Left colon (tissue), 2 donors: ENCODE results near the gene MOGAT3. TPM values are rescaled to one million over a fixed set of nuclear protein-coding genes. Genes with fewer than 3 reads are reported as not detected.
"Not testable (repeated sequence)": the region's sequence is repeated elsewhere in the genome, so short reads cannot be mapped to it uniquely, and the experiment has no call there.

Source experiments
- ATAC-seq: fragments of 200-7000 bp; cut with Tn5 transposase; one replicate; pipeline ENCODE4 v1.9.1; 2020; ENCODE audit warnings: mild to moderate bottlenecking, moderate library complexity
- DNase-seq, 2 donors: peaks; one replicate each; pipeline ENCODE4 v3.0.0-alpha.2; 2020
- intact Hi-C, 2 donors: fragments of 100-400 bp; cut with DNase I in 1 of 2; cut with micrococcal nuclease in 1 of 2; formaldehyde crosslinking; loops; one replicate each; pipeline versions ENCODE4 v1.11.2 to v1.14.0; 2022; cut with DNase I, micrococcal nuclease
- total RNA-seq, 2 donors: library from RNA; stranded (reverse); fragmentation: NEBNext Ultra II Directional; extraction: Animal tissue kit (Norgen Biotek cat#: 25700); gene quantifications; one replicate each; pipeline ENCODE4 v1.2.1, GENCODE V29; 2021
- donor health status: DM: no; HTN: no; CAD: no.
- donor health status: DM: yes; HTN: yes; CAD: no.

The MOGAT3 gene
- total RNA-seq, 2 donors from 2014 or later: 43.1 to 62.4 TPM

DNA sequence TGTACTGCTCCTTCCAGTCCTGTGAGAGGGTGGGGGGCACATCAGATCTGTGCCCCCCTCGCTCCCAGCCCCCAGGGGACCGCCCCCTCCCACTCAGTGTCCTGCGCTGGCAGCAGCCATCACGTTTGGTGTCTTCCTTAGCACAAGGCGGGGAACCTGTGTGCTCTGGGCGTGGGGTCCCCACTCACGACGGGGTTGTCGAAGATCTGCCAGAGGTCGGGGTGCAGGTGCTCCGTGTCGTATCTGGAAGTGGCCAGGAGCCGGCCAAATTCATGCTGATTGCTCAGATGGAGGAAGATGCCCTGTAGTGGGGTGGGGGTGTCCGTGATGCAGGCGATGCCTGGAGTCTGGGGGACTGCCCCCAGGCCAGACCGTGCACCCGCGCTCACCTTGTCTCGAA lies 9.3 kb upstream of the MOGAT3 start:
- ATAC-seq (no peak), DNase-seq (no peak)
- intact Hi-C loops: no loop called here

DNA sequence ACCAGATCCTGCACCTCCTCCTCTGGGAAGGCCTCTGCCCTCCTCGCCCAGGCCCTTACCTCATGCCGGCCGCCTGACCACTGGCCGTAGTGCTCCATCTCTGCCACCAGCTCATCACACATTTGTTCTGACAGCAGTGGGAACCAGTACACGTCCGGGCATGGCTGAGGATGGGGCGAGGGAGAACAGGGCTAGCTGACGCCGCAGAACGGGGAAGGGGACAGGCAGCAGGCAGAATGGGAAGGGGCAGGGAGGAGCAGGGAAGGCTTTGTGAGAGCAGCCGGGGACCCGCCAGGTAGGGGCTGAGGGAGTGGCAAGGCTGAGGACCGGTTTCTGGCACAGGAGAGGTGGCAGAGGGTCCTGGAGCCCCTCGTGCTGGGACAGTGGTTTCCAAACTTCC lies 8.0 kb upstream of the MOGAT3 start:
- DNase-seq (no peak), ATAC-seq (no peak)
- intact Hi-C loops: loop anchor here in 1 of 2 donors (10.0 kb wide), 1 partner anchor 56 kb away; no protein-coding TSS in a partner anchor

DNA sequence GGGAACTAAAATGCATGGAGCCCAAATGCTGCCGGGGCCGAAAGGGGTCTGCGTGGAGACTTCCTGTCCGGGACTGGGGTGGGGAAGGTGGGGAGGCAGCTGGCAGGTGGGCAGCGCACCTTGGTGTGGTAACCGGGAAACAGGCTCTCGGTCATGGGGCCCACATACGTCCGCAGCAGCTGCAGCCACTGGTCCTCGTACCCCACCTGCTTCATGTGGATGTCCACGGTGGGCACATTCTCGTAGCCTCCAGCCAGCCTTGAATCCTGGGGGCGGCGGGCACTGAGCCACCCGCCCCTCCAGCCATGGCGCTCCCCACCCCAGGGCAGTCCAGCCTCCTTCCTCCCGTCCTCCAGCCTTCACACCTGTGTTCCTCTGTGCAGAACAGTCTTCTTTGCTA lies 6.6 kb upstream of the MOGAT3 start:
- intact Hi-C loops: loop anchor here in 1 of 2 donors (10.0 kb wide), 1 partner anchor 57 kb away; no protein-coding TSS in a partner anchor
- ATAC-seq: no peak
- DNase-seq: no peak

DNA sequence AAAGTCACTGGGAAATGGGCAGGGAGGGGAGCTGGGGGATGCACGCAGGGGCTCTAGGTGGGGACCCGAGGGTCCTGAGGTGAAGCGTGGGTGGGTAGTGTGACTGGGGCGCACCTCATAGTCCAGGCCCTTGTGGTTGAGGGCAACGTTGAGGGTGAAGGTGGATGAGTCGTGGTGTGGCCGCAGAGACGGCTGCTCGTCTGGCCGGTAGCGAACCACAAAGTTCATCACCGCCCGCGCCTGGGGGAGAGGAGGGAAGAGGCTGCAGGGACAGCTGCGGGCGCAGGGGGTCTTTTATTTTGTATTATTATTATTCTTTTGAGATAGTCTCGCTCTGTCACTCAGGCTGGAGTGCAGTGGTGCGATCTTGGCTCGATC lies 5.8 kb upstream of the MOGAT3 start:
- ATAC-seq (no peak), DNase-seq (no peak)
- intact Hi-C loops: loop anchor here in 1 of 2 donors (10.0 kb wide), 1 partner anchor 58 kb away; no protein-coding TSS in a partner anchor

- intact Hi-C loops: loop anchor here in 1 of 2 donors (10.0 kb wide), 1 partner anchor 59 kb away; no protein-coding TSS in a partner anchor
- no peak for ATAC-seq
Measured at GRCh38 chr7:101205901-101206664, 5.2 kb upstream of the MOGAT3 start.

GRCh38 chr7:101203740-101204738 lies 3.2 kb upstream of the MOGAT3 start:
- intact Hi-C loops: loop anchor here in 1 of 2 donors (10.0 kb wide), 1 partner anchor 61 kb away; no protein-coding TSS in a partner anchor
- ATAC-seq, DNase-seq: not testable (repeated sequence)

More at GRCh38 chr7:101205901-101206664, 5.2 kb upstream of the MOGAT3 start:
- no peak for DNase-seq

- intact Hi-C loops: loop anchor here in 1 of 2 donors (10.0 kb wide), 1 partner anchor 62 kb away; no protein-coding TSS in a partner anchor
- DNase-seq (no peak), ATAC-seq (no peak)
Measured at GRCh38 chr7:101202603-101202918, 1.7 kb upstream of the MOGAT3 start.

DNA sequence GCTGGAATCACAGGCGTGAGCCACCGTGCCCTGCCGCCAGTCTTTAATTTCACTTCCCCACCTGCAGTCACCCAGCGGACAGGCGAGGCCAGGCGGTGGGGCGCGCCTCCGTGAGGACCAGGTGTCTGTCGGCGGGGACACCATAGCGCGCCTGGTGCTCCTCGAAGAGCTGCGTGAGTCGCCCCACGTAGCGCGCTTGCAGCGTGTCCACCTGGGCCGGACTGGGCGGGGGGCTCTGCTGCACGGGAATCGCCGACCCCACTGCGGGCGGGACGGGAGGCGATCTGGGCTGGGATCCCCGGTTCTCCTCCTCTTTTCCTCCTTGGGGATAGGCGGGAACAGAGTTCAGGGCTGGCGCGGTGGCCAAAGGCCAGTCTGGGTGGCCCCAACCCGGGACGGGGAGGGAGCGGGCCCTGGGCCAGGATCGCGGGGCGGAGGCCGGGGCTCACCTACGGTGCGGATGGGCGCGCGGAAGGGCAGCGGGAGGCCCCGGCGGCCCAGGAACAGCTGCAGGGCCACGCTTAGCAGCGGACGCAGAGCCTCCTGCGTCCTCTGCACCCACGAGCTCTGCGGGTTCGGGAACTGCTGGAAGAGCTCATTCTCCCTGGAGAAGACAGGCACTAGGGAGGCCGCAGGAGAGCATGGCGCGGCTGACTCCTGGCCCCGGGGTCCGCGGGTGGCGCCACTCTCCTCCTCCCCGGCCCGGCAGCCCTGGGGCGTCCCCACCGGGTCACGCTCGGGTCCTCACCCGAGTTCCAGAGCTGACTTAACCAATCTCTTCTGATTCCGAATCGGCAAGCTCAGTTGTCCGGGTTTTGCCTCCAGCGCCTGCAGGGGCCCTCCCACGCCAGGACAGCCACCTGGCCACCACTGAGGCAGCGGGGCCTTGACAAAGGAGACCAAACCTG lies 1.1 kb upstream of the MOGAT3 start:
- intact Hi-C loops: loop anchor here in 1 of 2 donors (10.0 kb wide), 1 partner anchor 63 kb away; no protein-coding TSS in a partner anchor
- peak; percentile 77 to 86 for DNase-seq
- peak; percentile 83 for ATAC-seq

GRCh38 chr7:101200504-101200861 lies 353 bp downstream of the MOGAT3 start:
- ATAC-seq (peak; percentile 4), DNase-seq (no peak)
- intact Hi-C loops: loop anchor here in 1 of 2 donors (10.0 kb wide), 1 partner anchor 64 kb away; no protein-coding TSS in a partner anchor

DNA sequence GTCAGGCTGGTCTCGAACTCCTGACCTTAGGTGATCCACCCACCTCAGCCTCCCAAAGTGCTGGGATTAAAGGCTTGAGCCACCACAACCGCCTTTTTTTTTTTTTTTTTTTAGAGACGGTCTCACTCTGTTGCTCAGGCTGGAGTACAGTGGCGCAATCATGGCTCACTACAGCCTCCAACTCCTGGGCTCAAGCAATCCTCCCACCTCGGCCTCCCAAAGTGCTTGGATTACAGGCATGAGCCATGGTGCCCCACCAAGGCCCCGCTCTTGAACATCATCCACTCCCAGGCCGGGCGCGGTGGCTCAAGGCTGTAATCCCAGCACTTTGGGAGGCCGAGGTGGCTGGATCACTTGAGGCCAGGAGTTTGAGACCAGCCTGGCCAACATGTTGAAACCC lies 1.3 kb downstream of the MOGAT3 start:
- ATAC-seq, intact Hi-C loops, DNase-seq: not testable (repeated sequence)

DNA sequence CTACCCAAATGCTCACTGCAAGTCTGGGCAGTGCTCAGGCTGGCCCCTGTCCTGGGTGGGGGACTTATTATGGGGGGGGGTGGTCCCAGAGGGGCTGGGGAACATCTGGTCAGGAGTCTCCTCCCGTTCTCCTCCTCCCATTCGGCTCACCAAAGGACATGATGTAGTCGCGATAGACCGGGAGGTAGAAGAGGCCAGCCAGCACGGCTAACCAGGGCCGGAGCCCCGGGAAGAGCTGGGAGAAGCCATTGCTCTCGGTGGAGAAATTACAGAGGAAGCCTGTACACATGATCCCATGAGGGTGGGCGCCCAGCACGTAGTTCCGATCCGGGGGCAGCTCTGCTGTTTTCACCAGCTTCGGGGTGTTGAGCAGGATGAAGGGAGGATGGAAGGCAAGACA lies 2.4 kb downstream of the MOGAT3 start:
- DNase-seq: no peak
- no peak for ATAC-seq
- intact Hi-C loops: no loop called here

DNA sequence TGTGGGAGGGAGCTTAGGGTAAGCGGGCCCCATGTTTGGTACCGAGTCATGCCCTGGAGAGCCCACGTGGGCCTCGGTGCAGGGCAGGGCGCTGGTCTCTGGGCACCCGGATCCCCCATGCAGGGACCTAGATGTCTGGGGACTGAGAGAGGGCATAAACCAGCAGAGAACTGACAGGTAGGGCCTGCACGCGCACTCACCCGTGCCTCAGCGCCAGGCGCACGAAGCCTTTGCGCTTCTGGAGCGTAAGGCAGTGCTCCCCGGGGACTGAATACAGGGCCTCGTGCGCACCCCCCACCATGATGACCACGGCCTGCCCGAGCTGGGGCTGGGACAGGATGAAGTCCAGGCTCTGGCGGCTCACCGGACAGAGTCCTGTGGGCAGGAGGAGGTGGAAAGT lies 2.8 kb downstream of the MOGAT3 start:
- intact Hi-C loops: no loop called here
- DNase-seq (no peak), ATAC-seq (no peak)

DNA sequence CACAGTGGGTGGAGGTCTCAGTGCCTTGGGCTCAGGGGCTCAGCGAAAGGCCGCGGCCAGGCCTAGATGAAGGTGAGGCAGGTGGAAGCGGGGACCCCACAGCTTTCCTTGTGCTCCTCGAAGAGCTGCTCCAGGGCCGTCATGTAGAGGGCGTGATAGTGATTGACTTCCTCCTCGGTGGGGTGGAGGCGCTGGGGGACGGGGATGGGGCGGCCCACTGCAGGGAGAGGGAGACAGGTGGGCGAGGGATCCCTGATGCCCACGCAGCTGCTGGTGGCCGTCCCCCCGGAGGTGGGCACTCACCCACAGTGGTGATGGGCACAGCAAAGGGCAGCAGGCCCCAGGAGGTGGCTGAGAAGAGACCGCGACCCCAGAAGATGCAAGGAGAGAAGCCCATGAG lies 5.0 kb downstream of the MOGAT3 start:
- intact Hi-C loops: no loop called here
- DNase-seq (no peak), ATAC-seq (no peak)

GRCh38 chr7:101189109-101189508 lies 11.7 kb downstream of the MOGAT3 start:
- intact Hi-C loops: no loop called here
- DNase-seq (no peak), ATAC-seq (no peak)

GRCh38 chr7:101186844-101187428 lies 13.9 kb downstream of the MOGAT3 start:
- ATAC-seq (no peak), DNase-seq (no peak)
- intact Hi-C loops: no loop called here

DNA sequence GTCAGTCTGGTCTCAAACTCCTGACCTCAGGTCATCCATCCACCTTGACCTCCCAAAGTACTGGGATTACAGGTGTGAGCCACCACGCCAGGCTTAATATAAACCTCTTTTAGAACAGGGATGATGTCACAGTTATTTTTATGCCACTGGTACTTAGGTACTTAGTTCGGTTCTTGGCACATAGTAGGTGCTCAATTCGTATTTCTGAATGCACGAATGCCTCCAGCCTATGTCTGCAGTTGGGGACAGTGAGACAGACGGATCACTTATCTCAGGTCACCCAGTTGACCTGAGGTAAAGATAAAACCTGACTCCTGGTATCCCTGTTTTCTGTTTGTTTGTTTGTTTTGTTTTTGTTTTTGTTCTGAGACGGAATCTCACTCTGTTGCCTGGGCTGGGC lies 14.6 kb downstream of the MOGAT3 start:
- DNase-seq: no peak
- ATAC-seq: no peak
- intact Hi-C loops: no loop called here

DNA sequence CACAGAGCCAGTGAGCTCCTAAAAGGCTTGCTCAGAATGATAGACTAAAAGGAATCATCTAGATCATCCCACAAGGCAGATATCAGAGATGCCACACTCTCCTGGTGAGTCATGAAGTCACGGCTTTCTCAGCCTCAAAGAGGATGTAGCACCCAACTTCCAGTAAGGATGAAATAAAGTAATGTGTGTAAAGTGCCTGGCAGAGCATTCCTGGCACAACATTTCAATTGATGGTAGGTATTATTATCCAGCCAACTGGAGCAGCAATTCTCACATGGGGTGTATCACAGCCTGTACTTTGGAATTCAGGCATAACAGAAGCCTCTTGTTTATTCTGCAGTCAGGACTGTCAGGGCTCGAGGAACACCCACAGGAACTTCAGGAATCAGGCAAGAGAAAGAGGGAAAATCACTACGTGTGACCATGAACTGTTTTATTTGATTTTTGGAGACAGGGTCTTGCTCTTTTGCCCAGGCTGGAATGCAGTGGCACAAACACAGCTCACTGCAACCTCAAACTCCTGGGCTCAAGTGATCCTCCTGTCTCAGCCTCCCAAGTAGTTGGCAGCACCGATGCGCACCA lies 15.5 kb downstream of the MOGAT3 start:
- ATAC-seq: peak; percentile 71
- intact Hi-C loops: no loop called here
- DNase-seq: no peak
